ENCODE results near the gene CCDC63. TPM values are rescaled to one million over a fixed set of nuclear protein-coding genes. Genes with fewer than 3 reads are reported as not detected.

The CCDC63 gene
- total RNA-seq, 1 donor from 2014 or later: not detected

- intact Hi-C loops (cut with DNase I): no loop called here
- no peak for DNase-seq (ENCODE audit: low spot score)
Measured at GRCh38 chr12:110872100-110872499, 25.3 kb downstream of the CCDC63 start.

GRCh38 chr12:110874351-110874750, 27.6 kb downstream of the CCDC63 start:
- intact Hi-C loops (cut with DNase I): no loop called here
- DNase-seq (ENCODE audit: low spot score): no peak

DNA sequence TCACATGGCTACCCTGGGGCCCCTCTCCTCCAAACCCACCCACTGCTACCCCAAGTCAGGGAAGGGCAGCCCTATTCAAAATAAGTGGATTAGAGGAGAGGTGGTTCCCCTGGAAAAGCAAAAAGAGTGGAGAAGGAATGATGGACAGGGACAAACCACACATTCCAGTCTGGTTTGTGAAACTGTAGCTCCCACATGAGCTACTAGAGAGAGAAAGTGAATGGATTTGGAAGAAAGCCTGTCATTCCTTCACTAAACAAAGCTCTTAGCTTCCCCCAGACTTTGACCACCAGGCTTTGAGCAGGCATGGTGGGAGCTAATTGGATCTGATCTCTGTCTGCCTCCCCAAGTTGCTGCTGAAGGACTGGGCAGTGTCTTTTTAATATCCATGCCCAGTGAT, 28.0 kb downstream of the CCDC63 start:
- intact Hi-C loops (cut with DNase I): no loop called here
- no peak for DNase-seq (ENCODE audit: low spot score)

GRCh38 chr12:110880651-110881050, 33.9 kb downstream of the CCDC63 start:
- no peak for DNase-seq (ENCODE audit: low spot score)
- intact Hi-C loops (cut with DNase I): no loop called here

DNA sequence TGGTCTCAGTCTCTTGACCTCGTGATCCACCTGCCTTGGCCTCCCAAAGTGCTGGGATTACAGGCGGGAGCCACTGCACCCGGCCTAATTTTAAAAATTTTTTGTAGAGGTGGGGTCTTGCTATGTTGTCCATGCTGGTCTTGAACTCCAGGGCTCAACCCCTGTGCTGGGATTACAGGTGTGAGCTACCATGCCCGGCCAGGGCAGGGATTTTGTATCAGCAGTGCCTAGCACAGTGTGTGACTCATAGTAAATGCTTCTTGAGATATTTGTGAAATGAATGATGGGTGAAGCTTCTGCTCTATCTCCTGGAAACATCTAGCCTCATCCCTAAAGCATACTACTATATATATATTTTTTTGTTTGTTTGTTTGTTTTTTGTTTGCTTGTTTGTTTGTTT, 36.5 kb downstream of the CCDC63 start:
- no peak for DNase-seq (ENCODE audit: low spot score)
- intact Hi-C loops (cut with DNase I): no loop called here

DNA sequence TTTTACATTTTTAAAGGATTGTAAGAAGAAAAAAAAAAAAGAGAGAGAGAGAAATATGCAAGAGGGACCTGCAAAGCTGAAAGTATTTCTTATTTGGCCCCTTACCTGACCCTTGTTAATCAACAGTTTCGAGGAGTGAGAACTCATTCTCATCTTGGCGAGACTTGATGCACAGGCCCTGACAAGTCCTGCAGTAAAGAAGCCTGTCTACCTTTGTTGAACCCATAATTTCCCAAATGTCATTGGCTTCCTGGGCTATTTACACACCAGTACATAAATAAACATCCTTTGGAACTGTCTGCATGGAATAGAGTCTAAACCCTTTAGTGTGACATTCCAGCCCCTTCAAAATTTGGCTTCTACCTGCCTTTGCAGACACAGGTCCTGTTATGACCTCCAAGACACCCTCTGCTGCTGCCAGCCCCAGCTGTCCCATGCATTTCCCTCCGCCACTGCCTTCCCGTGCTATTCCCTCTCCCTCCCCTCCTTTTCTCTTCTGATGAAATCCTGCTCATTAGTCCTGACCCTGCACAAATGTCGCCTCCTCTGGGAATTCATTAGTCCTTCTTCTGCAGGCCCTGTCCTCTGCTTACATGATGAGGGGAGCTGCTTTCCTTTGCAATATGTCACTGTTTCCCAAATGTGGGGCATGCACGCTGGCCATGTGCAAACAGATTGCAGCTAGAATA, 38.5 kb downstream of the CCDC63 start:
- no peak for DNase-seq (ENCODE audit: low spot score)
- intact Hi-C loops (cut with DNase I): loop anchor here (5.0 kb wide), 2 partner anchors 273 to 373 kb away; partner anchors contain the start of gene TCTN1

DNA sequence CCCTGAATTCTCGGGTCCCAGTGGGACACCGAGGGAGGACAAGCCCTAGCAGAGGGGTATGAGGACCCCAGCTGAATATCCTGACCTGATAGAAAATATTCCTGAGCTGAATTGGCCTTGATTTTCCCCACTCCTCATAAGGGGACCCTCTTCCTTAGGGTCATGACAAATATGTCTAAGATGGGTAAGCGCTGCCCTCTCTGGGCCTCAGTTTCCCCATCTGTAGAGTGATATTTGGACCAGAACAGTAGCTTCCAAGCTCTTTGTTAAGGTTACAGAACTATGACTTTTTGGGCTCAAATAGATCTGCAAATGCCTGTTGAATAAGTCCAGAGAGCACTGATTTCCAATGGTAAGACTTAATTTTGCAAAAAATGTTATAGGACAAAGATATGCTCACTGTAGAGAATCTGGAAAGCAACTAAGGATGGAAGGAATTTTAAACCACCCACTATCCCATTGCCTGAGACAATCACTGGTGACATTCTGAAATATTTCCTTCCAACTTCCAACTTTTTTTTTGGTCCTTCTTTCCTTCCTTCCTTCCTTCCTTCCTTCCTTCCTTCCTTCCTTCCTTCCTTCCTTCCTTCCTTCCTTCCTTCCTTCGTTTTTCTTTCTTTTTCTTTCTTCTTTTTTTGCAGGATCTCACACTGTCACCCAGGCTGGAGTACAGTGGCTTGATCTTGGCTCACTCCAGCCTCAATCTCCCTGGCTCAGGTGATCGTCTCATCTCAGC, 41.6 kb downstream of the CCDC63 start:
- DNase-seq (ENCODE audit: low spot score): no peak
- intact Hi-C loops (cut with DNase I): loop anchor here (2.0 to 5.0 kb wide), 3 partner anchors 276 to 436 kb away; partner anchors contain the start of gene TCTN1

GRCh38 chr12:110889361-110889760, 42.6 kb downstream of the CCDC63 start:
- no peak for DNase-seq (ENCODE audit: low spot score)
- intact Hi-C loops (cut with DNase I): loop anchor here (2.0 to 5.0 kb wide), 3 partner anchors 277 to 437 kb away; partner anchors contain the start of gene TCTN1

- no peak for DNase-seq (ENCODE audit: low spot score)
- intact Hi-C loops (cut with DNase I): loop anchor here (1.0 to 5.0 kb wide), 3 partner anchors 283 to 418 kb away; no protein-coding TSS in a partner anchor
Measured at GRCh38 chr12:110893956-110894355, 47.2 kb downstream of the CCDC63 start.

- DNase-seq (ENCODE audit: low spot score): no peak
- intact Hi-C loops (cut with DNase I): no loop called here
Measured at GRCh38 chr12:110896559-110896958, 49.8 kb downstream of the CCDC63 start.

DNA sequence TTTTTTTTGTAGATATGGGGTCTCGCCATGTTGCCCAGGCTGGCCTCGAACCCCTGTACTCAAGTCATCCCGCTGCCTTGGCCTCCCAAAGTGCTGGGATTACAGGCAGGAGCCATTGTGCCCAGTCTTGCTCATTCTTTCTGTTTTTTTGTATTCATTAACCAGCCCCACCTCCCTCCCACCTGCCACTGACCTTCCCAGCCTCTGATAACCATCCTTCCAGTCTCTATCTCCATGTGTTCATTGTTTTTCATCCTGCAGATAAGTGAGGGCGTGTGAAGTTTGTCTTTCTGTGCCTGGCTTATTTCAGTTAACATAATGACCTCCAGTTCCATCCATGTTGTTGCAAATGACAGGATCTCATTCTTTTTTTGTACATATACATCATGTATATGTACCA, 54.6 kb downstream of the CCDC63 start:
- intact Hi-C loops (cut with DNase I): no loop called here
- no peak for DNase-seq (ENCODE audit: low spot score)

GRCh38 chr12:110903511-110903910, 56.7 kb downstream of the CCDC63 start:
- DNase-seq (ENCODE audit: low spot score): no peak
- intact Hi-C loops (cut with DNase I): no loop called here

- no peak for DNase-seq (ENCODE audit: low spot score)
- intact Hi-C loops (cut with DNase I): no loop called here
Measured at GRCh38 chr12:110906083-110906482, 59.3 kb downstream of the CCDC63 start.

- DNase-seq (ENCODE audit: low spot score): no peak
- intact Hi-C loops (cut with DNase I): no loop called here
Measured at GRCh38 chr12:110906516-110906915, 59.7 kb downstream of the CCDC63 start.

- intact Hi-C loops (cut with DNase I): no loop called here
- DNase-seq (ENCODE audit: low spot score): no peak
Measured at GRCh38 chr12:110906985-110907384, 60.2 kb downstream of the CCDC63 start.

GRCh38 chr12:110907583-110907982, 60.8 kb downstream of the CCDC63 start:
- intact Hi-C loops (cut with DNase I): no loop called here
- no peak for DNase-seq (ENCODE audit: low spot score)

GRCh38 chr12:110908377-110909152, 61.8 kb downstream of the CCDC63 start:
- no peak for DNase-seq (ENCODE audit: low spot score)
- intact Hi-C loops (cut with DNase I): no loop called here

DNA sequence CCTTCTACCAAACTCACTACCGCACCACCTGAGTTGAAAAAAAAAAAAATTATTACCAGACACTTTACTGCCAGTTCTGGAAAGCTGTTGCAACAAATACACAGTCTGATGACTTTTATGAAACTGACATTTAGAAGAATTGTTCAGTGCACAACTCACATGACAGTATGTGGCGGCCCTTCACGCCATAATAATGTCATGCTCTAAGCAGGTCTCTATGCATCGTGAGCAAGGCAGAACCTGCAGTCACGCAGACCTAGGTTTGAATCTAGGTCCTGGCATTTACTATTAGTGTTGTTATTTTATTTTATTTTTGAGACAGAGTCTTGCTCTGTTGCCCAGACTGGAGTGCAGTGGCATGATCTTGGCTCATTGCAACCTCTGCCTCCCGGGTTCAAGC, 65.5 kb downstream of the CCDC63 start:
- intact Hi-C loops (cut with DNase I): no loop called here

DNA sequence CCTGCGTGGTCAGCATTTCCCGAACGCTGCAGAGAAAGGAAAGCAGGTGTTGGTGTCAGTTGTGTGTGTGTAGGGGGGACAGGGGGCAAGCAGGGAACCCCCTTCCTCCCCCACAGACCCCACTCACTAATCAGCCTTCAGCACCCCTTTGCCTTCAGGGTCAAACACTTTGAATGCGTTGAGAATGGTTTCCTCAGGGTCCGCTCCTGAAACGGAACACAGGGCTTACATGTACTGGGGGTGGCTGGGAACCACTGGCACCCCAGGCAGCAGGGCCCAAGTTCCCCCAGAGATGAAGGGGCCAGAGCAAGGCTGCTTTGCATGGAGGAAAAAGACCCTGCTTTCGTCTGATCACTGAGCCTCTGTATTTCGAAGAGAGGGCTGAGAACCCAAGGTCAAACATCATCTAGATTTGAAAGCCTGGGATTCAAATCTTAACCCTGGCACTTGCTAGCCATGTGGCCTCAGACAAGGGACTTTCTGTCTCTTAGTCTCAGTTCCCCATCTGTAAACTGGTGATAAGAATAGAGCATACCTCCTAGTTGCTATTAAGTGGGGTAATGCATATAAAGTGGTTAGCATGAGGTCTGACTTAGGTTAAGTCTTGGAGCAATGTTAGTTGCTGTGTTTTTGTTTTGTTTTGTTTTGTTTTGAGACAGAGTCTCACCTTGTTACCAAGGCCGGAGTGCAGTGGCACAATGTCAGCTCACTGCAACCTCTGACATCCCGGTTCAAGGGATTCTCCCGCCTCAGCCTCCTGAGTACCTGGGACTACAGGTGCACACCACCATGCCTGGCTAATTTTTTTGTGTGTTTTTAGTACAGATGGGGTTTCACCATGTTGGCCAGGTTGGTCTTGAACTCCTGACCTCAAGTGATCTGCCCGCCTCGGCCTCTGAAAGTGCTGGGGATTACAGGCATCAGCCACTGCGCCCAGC, 66.6 kb downstream of the CCDC63 start:
- DNase-seq (ENCODE audit: low spot score): no peak
- intact Hi-C loops (cut with DNase I): no loop called here

More for the DNA sequence above, 65.5 kb downstream of the CCDC63 start:
- no peak for DNase-seq (ENCODE audit: low spot score)
